ENCODE measurements around the gene ASF1A. TPM values are rescaled to one million over a fixed set of nuclear protein-coding genes. Genes with fewer than 3 reads are reported as not detected.

The ASF1A gene
- total and polyA plus RNA-seq, 2 experiments from 2014 or later, result 15.5 to 21.5 TPM

- H3K4me2 ChIP-seq (ENCODE audit: unreplicated experiment), result no peak overlapping the region
- no peak overlapping the region for H3K4me3 ChIP-seq
- no peak overlapping the region for H3K27ac ChIP-seq
- no peaks in the 10 kb centered on the region for H3K9me3 ChIP-seq (ENCODE audit: low read depth)
- H3K9ac ChIP-seq, result no peak overlapping the region
- DNase-seq, result no peak
- TF ChIP-seq EZH2 (IDR thresholded peaks at IDR 0.05; ENCODE audit: insufficient read depth, poor library complexity, severe bottlenecking) (no peak), EZH2phosphoT487 (IDR thresholded peaks at IDR 0.05; ENCODE audit: insufficient read depth, low read depth) (no peak)
- H3K36me3 ChIP-seq (ENCODE audit: low read depth), result 0 out of 2 replicates have a peak, but pooled peaks cover 15% of the 10 kb centered on the region
- no peaks in the 10 kb centered on the region for H3K79me2 ChIP-seq (ENCODE audit: insufficient read depth)
- H3F3A ChIP-seq (ENCODE audit: insufficient read depth), result peaks cover 8% of the 10 kb centered on the region
- H4K20me1 ChIP-seq (ENCODE audit: insufficient read depth), result no peaks in the 10 kb centered on the region
- no peaks in the 10 kb centered on the region for H3K4me1 ChIP-seq (ENCODE audit: insufficient read depth)
- no peaks in the 10 kb centered on the region for H3K27me3 ChIP-seq (replicated peaks; ENCODE audit: insufficient read depth)
- 88 to 89% methylated on average over 3 of the region's 3 CpGs for WGBS, 2 experiments (ENCODE audit: low coverage in 1 of 2, low lambda C conversion rate in 2 of 2, missing lambda C conversion rate in 2 of 2)
- in situ Hi-C loops (cut with MboI), result no loop called here
- no peaks in the 10 kb centered on the region for H3K9me2 ChIP-seq (ENCODE audit: insufficient read depth)
- no peak overlapping the region for H2AFZ ChIP-seq
Measured at GRCh38 chr6:118923035-118923434, 29.1 kb downstream of the ASF1A start.

- Histone ChIP-seq H3K9ac (no peak overlapping the region), H3K9me2 (ENCODE audit: insufficient read depth) (no peaks in the 10 kb centered on the region), H3K9me3 (ENCODE audit: low read depth) (no peaks in the 10 kb centered on the region), H2AFZ (no peak overlapping the region), H3K36me3 (ENCODE audit: low read depth) (no peaks in the 10 kb centered on the region), H3K4me1 (ENCODE audit: insufficient read depth) (0 out of 2 replicates have a peak, but pooled peaks cover 3% of the 10 kb centered on the region), H4K20me1 (ENCODE audit: insufficient read depth) (no peaks in the 10 kb centered on the region), H3K27me3 (replicated peaks; ENCODE audit: insufficient read depth) (no peaks in the 10 kb centered on the region), H3K4me2 (ENCODE audit: unreplicated experiment) (no peak overlapping the region), H3K4me3 (no peak overlapping the region), H3K27ac (no peak overlapping the region), H3K79me2 (ENCODE audit: insufficient read depth) (peaks cover 12% of the 10 kb centered on the region), H3F3A (ENCODE audit: insufficient read depth) (no peaks in the 10 kb centered on the region)
- TF ChIP-seq EZH2phosphoT487 (IDR thresholded peaks at IDR 0.05; ENCODE audit: insufficient read depth, low read depth), result no peak
- no peak for TF ChIP-seq EZH2 (IDR thresholded peaks at IDR 0.05; ENCODE audit: insufficient read depth, poor library complexity, severe bottlenecking)
- 94 to 98% methylated on average over 3 of the region's 3 CpGs for WGBS, 2 experiments (ENCODE audit: low coverage in 1 of 2, low lambda C conversion rate in 2 of 2, missing lambda C conversion rate in 2 of 2)
- in situ Hi-C loops (cut with MboI), result no loop called here
- DNase-seq, result no peak
Measured at GRCh38 chr6:118930680-118931079, 36.7 kb downstream of the ASF1A start.

GRCh38 chr6:118931436-118931835 lies 37.5 kb downstream of the ASF1A start:
- 0 out of 2 replicates have a peak, but pooled peaks cover 3% of the 10 kb centered on the region for H3K4me1 ChIP-seq (ENCODE audit: insufficient read depth)
- H3K36me3 ChIP-seq (ENCODE audit: low read depth), result no peaks in the 10 kb centered on the region
- 95 to 98% methylated on average over 5 of the region's 5 CpGs for WGBS, 2 experiments (ENCODE audit: low coverage in 1 of 2, low lambda C conversion rate in 2 of 2, missing lambda C conversion rate in 2 of 2)
- H3K9ac ChIP-seq, result no peak overlapping the region
- no peaks in the 10 kb centered on the region for H3K9me2 ChIP-seq (ENCODE audit: insufficient read depth)
- no peak overlapping the region for H3K4me2 ChIP-seq (ENCODE audit: unreplicated experiment)
- in situ Hi-C loops (cut with MboI), result no loop called here
- no peaks in the 10 kb centered on the region for H3K27me3 ChIP-seq (replicated peaks; ENCODE audit: insufficient read depth)
- no peak for DNase-seq
- no peaks in the 10 kb centered on the region for H4K20me1 ChIP-seq (ENCODE audit: insufficient read depth)
- H3K9me3 ChIP-seq (ENCODE audit: low read depth), result no peaks in the 10 kb centered on the region
- H3K27ac ChIP-seq, result no peak overlapping the region
- H3F3A ChIP-seq (ENCODE audit: insufficient read depth), result no peaks in the 10 kb centered on the region
- TF ChIP-seq EZH2 (IDR thresholded peaks at IDR 0.05; ENCODE audit: insufficient read depth, poor library complexity, severe bottlenecking), result no peak
- TF ChIP-seq EZH2phosphoT487 (IDR thresholded peaks at IDR 0.05; ENCODE audit: insufficient read depth, low read depth), result no peak
- no peak overlapping the region for H2AFZ ChIP-seq
- H3K79me2 ChIP-seq (ENCODE audit: insufficient read depth), result peaks cover 12% of the 10 kb centered on the region
- H3K4me3 ChIP-seq, result no peak overlapping the region

GRCh38 chr6:118932421-118932820 lies 38.5 kb downstream of the ASF1A start:
- Histone ChIP-seq H2AFZ (no peak overlapping the region), H3K27me3 (replicated peaks; ENCODE audit: insufficient read depth) (no peaks in the 10 kb centered on the region), H3K4me2 (ENCODE audit: unreplicated experiment) (no peak overlapping the region), H3K9ac (no peak overlapping the region), H3K9me3 (ENCODE audit: low read depth) (no peaks in the 10 kb centered on the region), H3K4me3 (no peak overlapping the region), H3K79me2 (ENCODE audit: insufficient read depth) (peaks cover 12% of the 10 kb centered on the region), H3K27ac (no peak overlapping the region), H3K4me1 (ENCODE audit: insufficient read depth) (0 out of 2 replicates have a peak, but pooled peaks cover 3% of the 10 kb centered on the region), H3K9me2 (ENCODE audit: insufficient read depth) (no peaks in the 10 kb centered on the region), H4K20me1 (ENCODE audit: insufficient read depth) (no peaks in the 10 kb centered on the region), H3K36me3 (ENCODE audit: low read depth) (no peaks in the 10 kb centered on the region), H3F3A (ENCODE audit: insufficient read depth) (no peaks in the 10 kb centered on the region)
- WGBS, 2 experiments (ENCODE audit: low coverage in 1 of 2, low lambda C conversion rate in 2 of 2, missing lambda C conversion rate in 2 of 2), result 71 to 74% methylated on average over 2 of the region's 2 CpGs
- no peak for DNase-seq
- in situ Hi-C loops (cut with MboI), result no loop called here
- TF ChIP-seq EZH2phosphoT487 (IDR thresholded peaks at IDR 0.05; ENCODE audit: insufficient read depth, low read depth) (no peak), EZH2 (IDR thresholded peaks at IDR 0.05; ENCODE audit: insufficient read depth, poor library complexity, severe bottlenecking) (no peak)

Measured in GM23248 (cell line).